HG02763 (cell line): ENCODE results near the gene ERCC2.

ENCODE experiments used
- ATAC-seq: cut with Tn5 transposase; IDR thresholded peaks from one replicate; pipeline ENCODE4 v1.9.1; 2021; ENCODE audit warnings: mild to moderate bottlenecking, moderate library complexity; ENCODE audit not compliant: unreplicated experiment

Gene ERCC2

DNA sequence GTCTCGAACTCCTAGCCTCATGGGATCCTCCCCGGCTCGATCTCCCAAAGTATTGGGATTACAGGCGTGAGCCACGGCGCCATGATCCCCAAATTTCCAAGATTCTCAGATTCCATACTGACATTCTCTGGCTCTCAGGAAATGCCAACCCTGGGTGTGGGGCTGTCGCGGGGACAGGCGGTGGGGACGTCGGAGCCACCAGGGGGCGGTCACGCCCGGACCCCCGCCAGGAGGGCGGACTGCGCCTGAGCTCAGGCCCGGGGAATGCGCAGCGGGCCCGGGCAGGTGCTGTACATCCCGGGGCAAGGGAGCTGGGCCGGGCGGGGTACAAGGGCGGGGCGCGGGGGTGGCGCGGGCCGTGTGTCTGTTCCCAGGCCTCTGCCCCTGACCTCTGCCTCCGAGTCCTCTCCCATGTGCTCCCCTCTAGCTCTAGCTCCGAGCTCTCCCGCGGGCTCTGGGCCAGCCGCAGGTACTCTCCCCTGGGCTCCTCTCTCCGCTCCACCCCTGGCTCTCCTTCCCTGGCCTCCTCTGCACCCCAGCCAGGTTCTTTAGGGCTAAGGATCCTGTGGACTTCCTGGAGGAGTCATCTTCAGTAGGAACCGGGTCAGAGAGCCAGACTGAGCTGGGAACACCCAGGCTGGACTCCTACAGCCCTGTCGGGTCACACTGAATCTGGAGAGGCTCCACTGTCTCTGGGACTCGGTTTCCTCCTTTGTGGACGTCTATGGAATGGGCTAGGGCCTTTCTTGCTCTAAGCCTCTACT is 32.1 kb upstream of the ERCC2 start:
- no peak for ATAC-seq

DNA sequence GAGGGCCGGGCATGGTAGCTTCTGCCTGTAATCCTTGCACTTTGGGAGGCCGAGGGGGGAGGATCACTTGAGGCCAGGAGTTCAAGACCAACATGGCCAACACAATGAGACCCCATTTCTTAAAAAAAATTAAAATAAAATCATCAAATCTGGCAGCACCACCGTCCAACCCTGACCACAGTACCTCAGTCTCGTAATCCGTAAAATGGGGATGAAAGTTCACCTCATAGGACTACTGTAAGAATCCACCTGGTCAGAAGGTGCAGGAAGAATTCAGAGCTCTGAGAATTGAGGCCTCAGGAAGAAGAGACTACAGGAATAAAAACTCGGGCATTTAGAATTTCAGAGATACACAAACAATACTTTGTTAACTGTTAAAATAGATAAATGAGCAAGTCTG is 31.4 kb upstream of the ERCC2 start:
- ATAC-seq, result no peak

DNA sequence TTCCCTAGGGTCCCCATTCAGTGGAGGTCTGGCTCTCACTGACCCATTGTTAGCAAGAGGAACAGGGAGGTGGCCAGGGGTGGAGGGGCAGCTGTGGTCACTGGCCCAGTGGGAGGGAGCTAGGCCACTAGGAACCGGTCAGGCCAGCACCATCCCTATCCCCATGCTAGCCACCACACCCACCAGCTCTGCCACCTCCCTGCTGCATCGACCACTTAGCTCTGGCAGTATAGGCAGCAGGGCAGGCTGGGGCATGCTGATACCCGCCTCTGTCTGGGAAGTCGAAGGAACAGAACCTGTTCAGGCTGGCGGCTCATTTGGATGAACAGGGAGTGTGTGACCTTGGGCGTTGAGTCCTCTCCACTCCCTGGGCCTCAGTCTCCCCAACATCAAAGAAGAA is 29.8 kb upstream of the ERCC2 start:
- ATAC-seq, result no peak

DNA sequence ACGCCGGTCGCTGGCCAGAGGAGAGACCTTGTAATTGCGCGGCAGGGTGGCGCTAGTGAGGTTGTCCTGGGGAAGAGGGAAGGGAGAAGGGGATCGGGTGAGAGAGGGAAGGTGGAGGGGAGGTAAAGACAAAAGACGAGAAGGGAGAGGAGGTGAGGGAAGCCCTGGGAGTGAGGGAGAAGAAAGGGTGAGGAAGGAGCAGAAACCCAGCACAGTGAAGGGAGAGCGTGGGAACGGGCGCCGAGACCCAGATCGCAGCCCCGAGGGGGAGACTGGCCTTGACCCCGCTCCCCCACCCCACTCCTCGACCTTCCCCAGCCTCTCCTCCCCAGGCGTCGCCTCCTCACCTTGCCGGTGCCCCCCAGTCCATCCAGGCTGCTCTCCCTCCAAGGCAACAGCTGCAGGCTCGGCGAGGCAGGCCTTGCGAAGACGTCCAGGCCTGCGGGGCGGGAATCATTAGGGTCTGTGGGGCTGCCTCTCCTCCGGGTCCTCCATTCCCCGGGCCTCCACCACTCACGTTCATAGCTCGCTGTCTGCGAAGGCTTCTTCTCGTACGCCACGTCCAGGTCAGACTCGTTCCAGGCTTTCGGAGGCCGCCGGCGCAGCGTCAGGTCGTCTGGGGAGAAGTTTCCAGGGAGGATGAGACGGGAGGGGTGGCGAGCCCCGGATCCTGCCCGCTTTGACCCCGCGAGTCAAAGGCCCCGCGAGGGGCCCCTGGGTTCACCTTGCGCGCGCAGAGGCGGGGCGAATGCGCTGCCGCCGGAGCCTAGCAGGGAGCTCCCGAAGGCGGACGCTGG is 25.6 kb upstream of the ERCC2 start:
- ATAC-seq, result no peak

DNA sequence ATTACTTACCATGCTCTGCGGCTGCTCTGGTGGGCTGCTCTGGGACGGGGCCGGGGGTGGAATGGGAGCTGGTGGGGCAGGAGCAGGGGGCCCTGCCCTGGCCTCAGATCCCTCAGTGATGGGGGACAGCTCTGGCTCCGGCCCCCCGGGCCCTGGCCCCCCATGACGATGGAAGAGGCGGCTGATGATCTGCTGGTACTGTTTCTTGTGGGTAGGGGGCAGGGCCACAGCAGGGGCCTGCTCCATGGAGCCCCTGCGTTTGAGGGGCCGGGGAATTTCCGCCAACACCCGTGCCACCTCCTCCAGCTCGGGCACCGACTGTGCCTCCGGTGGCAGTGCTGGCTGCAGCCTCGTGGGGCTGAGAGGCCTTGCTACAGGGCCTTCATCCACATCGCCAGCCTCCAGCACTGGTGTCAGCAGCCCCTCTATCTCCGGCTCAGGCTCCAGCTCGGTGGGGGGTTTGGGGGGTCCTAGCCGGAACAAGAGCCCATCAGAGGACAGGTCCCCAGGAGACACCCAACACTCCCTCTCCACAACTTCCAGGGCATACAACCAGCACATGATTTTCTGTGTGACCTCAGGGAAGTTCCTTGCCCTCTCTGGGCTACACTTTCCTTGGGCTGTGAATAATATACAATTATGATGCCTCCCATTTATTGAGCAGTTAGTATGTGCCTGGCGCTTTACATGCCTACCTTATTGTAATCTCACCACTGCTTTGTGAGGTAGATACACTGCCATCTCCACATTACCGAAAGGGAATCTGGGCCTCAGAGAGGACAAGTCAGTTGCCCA is 21.7 kb upstream of the ERCC2 start:
- no peak for ATAC-seq

DNA sequence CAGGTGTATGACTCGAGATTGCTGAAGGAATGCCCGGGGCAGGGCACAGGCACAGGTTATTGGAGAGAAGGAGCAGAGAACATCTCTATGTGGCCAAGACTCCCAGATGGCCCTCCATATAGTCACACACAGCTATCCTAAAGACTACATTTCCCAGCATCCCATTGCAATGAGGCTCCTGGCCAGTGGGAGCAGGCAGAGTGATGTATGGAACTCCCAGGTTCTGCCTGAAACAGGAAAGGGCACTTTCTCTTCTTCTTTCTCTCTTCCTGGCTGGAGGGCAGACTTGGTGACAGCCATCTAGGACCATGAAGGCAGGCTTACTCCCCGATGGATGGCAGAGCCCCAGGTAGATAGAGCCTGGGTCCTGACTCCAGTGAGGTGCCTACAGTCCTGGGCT is 21.0 kb upstream of the ERCC2 start:
- ATAC-seq, result no peak

DNA sequence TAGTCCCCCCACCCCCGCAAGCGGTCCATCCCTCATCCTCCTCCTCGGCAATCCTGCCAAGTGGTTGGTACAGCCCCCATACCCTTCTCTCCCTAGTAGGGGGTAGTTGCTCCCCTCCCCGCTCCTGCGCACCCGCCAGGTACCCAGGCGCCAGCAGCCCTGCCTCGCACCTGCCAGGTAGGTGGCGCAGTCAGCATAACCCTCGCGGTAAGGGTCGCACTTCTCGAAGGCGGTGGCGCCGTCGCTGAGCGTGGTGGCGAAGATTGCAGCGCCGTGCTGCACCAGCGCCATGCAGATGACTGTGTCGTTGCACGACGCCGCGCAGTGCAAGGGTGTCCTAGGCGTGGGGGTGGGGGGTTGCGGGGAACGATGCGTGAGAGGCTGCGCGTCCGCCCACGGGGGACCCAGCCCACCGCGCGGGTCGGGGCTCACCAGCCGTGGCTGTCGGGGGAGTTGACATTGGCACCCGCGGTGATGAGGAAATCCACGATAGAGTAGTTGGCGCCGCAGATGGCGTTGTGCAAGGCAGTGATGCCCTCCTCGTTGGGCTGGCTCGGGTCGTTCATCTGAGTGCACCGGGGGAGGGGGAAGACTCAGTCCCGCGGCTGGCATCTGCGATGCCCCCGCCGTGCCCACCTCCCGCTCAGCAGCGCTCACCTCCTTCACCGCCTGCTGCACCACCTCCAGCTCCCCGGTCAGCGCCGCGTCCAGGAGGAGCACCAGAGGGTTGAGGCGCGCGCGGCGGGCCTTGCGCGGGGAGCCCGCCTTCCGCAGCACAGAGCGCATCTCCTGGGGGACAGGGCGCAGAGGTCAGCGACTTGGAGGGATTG is 15.2 kb upstream of the ERCC2 start:
- ATAC-seq, result no peak

DNA sequence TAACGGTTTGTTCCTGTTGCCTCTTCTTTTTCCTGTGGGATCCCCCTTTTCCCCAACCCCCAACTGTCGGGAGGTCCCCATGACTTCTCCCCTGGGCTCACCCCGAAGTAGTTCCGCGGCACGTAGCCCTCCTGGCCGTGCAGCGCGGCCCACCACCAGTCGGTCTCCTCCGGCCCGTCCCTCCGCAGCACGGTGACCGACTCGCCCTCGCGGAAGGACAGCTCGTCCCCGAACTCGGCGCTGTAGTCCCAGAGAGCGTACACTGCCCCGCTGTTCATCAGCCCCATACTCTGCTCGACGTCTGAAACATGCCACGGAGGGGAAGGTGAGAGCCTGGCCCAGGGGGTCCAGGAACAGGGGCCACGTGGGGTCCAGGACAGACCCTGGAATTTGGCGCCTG is 12.1 kb upstream of the ERCC2 start:
- ATAC-seq, result no peak

DNA sequence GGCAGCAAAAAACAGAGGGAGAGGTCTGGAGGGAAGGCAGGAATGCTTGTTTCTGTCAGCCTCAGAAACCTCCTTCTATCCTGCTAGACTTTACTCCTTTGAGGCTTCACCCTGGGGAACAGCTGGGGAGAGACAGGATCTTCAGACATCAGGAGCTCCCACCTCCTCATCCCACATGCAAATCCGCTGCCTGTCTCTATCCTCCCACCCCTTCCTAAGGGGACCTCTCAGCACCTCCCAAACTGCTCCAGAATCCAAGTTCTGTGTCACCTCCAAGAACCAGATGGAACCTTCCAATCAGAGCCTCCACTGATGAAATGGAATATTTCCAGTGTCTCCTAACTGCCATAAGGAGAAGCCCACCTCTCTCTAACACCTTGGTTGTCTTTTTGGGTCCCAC is 9.7 kb upstream of the ERCC2 start:
- no peak for ATAC-seq

DNA sequence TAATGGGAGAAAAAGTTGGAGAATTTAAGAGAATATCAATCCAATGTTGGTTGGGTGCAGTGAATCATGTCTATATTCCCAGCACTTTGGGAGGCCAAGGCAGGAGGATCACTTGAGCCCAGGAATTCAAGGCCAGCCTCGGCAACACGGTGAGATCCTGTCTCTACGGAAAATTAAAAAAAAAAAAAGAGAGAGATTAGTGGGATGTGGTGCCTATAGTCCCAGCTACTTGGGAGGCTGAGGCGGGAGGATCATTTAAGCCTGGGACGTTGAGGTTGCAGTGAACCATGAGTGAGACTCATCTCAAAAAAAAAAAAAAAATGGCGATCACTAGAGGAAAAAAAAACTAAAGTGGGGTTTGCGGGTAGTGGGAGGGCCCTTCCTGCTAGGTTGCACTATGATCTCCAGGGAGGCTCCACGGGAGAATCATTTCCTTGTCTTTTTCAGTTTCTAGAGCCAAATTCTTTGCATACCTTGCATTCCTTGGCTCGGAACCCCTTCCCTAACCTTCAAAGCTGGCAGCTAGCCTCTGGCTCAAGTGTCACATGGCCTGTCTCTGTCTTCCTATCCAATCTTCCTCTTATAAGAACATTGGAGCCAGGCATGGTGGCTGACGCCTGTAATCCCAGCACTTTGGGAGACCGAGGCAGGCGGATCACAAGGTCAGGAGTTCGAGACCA is 5.8 kb upstream of the ERCC2 start:
- ATAC-seq, result no peak

DNA sequence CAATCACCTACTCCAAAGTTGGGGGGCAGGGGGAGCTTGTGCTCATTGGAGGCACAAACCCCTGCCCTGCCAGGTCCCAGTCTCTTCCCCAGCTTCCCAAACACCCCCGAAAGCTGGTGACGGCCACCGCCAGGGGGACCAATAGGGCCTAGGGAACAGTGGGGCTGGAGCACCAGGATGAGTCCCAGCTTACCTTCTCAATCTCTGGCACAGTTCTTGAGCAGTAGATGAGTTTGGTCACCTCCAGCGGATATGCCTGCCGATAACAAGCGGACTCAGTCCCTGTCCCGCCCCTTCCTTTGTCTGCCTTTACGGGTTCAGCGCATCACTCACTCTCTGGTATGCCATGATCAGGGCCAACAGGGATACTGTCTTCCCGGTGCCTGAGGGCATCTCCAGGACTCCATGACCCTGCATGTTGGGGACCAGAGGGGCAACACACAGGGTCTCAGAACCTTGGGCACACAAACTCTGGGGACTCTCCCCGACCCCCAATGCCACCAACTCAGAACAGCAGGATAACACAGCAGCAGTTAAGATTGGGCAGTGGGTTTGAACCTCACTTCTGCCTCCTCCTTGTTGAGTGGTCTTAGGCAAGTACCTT is 1.5 kb downstream of the ERCC2 start:
- no peak for ATAC-seq

DNA sequence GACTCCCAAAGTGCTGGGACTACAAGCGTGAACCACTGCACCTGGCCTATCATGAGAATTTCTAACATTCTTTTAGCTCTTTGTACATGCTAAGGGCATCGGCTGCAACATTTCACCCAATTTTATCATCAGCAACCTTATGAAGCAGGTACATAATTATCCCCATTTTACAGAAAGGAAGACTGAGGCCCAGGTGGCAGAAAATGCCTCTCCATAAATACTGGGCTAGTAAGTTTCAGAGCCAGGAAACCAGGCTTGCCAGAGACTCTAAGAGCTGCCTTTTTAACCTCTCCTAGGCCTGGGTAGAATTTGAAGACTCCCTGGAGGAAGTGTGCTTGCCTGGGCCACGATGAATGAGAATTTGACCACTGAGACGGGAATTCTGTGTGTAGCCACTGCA is 2.2 kb downstream of the ERCC2 start:
- no peak for ATAC-seq

DNA sequence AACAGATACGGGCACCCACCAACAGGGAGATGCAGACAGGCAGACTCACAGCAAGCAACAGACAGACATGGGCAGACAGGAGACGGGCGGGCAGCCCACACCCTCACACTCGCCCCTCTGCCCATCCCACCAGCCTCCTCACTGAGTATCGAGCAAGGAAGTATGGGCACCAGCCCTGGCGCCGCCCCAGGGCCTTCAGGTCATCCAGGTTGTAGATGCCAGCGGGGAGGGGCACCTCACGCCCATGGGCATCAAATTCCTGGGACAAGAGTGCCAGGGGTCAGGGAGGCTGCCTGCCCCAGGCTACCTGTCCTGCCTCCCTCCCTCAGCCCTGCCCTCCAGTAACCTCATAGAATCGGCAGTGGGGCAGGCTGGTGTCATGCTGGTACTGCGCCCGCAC is 5.7 kb downstream of the ERCC2 start:
- no peak for ATAC-seq

DNA sequence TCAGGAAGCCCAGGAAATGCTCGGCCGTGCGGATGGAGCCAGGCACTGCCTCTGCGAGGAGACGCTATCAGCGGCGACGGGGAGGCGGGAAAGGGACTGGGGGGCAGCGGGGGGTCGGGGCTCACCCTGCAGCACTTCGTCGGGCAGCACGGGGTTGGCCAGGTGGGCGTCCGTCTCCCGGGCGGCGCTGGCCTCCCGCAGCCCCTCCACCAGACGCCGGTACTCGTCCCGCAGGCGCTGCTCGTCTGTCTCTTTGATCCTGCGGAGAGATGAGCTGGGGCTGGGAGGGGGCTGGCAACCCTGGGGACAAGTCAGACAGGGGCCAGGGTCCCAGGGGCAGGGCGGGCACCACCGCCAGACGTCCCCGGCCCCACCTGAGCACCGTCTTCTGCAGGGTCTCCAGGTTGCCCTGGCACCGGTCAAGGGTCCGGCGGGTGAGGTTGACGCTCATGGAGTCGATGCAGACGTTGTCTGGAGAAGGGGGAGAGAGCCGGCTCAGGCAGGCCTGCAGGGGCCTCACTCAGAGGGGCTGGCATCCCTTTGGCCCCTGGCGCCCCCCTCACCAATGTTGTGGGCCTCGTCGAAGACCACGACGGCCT is 6.4 kb downstream of the ERCC2 start:
- no peak for ATAC-seq

DNA sequence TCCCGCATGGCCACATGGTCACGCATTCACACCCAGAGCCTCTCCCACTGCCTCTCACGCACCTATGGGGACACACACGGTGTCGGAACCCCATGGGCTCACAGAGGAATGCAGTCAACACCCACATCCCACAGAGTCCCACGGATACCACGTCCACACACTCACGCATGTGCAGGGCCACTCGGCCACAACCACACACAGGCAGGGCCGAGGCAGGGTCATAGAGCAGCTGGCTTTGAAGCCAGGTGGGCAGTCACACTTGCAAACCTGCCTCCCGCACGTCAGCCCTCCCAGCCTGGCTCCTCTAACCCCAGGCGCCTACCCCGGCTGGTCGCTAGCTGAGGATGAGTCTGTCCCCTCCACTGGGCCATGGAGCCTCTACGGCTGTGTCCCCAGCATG is 8.1 kb downstream of the ERCC2 start:
- no peak for ATAC-seq

DNA sequence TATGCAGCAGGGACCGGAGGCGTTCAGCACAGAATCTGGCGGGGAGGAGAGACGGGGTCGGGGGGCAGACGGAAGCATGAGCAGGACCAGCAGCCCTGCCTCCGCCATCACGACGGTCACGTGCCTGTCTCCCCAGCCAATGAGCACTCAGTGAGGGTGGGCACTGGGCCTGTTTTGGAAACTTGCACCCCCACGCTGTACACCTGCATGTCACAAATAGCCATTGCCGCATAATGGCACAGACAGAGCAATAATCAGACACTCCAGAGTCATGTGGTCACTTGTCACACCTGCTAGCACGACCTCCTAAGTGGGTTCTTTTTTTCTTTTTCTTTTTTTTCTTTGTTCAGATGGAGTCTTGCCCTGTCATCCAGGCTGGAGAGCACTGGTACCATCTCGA is 8.8 kb downstream of the ERCC2 start:
- ATAC-seq, result no peak

DNA sequence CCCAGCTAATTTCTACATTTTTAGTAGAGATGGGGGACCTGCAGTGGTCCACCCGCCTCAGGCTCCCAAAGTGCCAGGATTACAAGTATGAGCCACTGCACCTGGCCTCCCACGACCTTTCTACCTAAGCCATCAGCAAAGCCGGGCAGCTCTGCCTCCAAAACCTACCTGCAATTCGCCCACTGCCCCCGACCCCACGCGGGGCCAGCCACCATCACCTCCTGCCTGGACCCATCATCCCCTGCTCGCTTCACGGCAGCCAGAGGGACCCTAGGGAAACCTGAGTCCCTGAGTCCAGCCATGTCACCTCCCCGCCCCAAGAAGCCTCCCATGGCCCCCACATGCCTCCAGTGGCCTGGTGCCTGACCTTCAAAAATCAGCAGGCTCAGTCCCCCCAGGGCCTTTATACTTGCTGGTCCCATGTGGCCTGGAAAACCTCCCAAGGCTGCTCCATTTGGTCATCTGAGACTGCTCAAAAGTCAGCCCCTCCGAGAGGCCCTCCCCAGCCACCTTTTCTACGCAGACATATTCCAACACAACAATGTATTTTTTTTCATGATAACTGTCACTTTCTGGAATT is 12.1 kb downstream of the ERCC2 start:
- no peak for ATAC-seq

DNA sequence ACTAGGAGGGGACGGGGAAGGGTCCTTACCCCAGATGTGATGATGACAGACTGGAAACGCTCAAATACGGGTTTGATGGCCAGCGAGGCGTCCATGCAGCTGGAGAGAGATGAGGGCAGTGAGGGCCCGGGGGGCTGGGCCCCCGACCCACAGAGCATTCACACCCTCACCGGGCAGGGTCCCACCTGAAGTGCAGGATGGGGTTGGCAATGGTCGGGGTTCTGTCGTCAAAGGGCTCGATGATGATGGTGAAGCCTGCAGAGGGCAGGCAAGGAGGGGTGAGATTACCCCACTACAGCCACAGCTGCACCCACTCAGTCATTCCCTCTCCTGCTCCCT is 13.0 kb downstream of the ERCC2 start:
- no peak for ATAC-seq

DNA sequence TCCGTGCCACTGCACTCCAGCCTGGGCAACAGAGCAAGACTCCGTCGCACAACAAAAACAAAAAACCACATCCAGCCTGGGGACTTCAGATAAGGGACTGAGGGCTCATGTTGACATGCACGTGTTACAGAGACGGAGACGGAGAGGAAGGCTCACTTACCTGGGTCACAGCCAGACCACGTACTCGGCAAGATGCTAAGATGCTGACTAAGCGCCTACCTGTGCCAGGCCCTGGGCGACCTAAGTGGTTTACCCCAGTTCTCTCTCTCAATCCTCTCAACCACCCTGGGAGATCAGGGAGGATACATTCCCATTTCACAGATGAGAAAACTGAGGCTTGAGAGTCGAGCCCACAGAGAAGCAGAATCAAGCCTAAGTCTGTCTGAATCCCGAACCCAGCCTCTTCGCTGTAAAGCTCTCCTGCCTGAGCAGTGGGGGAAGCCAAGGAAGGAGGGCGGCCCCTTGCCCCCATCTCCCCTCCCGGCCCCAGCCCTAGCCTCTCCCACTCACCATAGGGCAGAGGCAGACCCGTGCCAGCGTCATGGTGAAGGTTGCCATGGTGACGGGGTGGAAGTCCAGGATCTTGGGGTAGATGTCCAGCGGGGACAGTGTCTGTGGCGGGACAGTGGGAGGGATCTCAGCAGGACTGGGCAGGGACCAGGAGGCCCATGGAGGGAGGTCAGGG is 13.5 kb downstream of the ERCC2 start:
- ATAC-seq, result no peak
